GM18517 (cell line): Measurements from ENCODE around the gene CAMKMT.
"Not testable (repeated sequence)": the region's sequence is repeated elsewhere in the genome, so short reads cannot be mapped to it uniquely, and the experiment has no call there.

ENCODE experiments used
- ATAC-seq: cut with Tn5 transposase; IDR thresholded peaks from one replicate; pipeline ENCODE4 v1.9.1; 2021; ENCODE audit warnings: mild to moderate bottlenecking, moderate library complexity; ENCODE audit not compliant: unreplicated experiment

CAMKMT gene

DNA sequence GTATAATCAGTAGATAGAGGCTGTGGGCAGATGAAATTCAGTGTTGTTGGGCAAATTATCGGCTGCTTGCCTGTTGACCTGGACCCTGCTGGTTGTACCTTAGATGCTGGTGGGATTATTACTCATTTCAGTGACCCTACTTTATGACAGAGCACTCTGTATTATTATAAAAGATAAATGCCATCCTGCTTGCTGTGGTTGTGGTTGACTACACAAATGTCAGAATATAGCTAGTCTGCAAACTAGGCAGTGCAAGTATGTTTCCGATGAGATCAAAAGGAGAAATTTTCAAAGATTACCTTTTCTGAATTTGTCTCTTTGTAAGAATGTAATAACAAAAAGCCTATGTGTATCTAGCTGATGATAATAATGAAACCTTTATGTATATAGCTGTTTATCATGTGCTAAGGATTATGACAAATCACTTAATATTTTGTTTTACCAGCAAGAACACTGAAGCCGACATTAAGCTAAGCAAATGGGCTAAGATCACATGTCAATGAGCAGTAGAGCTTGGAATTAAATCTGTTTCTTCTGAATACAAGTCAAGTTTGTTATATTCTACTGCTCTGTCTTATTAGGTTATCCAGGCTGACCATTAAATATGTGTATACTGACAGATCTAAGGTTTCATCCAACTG, 219.2 kb downstream of the CAMKMT start:
- no peak for ATAC-seq

DNA sequence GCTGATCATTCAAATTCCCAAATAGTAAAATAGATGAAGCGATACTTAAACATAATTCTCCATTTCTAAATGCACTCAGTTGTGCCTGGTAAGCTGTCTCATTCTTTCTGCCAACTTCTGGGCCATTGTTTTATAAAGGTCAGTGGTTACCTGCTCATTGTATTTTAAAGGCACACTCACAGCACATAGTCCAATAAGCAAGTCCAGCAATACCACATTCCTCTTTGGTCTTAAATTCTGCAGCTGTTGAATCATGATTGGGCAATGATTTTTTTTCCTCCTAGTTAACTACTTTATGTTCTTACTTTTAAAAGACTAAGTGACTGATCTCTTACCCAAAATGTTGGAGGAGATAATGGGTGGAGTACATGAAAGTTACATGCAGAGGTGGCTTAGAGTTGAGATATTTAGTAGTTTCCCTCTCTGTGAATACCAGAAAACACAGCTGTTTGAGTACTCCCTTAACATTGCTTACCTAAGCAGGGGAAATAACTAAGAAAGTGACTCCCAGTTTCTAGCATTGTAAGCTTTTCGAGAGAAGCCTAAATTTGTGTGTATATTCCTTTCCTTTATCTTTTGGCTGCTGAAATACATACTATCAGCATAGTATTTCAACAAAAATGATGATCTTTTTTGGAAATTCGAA, 220.7 kb downstream of the CAMKMT start:
- ATAC-seq = no peak

DNA sequence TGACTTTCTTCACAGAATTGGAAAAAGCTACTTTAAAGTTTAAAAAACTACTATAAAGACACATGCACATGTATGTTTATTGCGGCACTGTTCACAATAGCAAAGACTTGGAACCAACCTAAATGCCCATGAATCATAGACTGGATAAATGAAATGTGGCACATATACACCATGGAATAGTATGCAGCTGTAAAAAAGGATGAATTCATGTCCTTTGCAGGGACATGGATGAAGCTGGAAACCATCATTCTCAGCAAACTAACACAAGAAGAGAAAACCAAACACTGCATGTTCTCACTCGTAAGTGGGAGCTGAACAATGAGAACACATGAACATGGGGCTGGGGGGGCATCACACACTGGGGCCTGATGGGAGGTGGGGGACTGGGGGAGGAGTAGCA, 233.9 kb downstream of the CAMKMT start:
- not testable (repeated sequence) for ATAC-seq

DNA sequence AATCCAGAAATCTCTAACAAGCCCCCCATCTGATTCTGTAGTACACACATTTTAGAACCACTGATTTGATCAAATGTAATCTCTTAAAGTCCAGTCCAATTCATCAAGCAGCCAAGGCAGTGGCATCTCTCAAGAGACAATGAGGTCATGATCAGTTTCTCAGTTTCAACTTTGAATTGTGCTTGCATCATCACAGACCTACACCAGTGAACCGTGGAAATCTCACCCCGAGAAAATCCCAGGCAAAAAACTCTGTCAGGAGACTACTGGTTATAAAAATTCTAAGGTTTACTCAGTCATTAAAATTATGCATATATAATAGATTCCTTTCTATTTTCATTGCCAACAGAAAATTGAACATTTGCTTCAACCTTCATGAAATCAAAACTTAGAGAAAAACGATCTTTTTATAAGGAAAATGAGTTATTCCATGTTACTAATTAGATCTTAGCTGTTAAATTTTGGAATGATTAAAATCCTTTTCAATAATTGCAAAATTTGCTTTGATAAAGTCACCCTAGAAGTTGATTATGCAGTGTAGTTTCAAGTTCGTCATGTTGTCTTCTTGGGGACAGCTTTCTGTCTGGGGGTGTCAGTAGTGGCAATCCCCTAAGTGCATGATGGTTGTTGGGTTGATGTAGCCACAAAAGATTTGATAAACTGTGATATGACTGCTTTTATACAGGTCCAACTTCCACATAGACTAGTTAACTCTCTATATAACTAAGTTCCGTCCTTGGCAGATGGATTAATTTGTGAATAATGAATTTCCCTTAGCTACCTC, 235.0 kb downstream of the CAMKMT start:
- ATAC-seq = peak; percentile 69

DNA sequence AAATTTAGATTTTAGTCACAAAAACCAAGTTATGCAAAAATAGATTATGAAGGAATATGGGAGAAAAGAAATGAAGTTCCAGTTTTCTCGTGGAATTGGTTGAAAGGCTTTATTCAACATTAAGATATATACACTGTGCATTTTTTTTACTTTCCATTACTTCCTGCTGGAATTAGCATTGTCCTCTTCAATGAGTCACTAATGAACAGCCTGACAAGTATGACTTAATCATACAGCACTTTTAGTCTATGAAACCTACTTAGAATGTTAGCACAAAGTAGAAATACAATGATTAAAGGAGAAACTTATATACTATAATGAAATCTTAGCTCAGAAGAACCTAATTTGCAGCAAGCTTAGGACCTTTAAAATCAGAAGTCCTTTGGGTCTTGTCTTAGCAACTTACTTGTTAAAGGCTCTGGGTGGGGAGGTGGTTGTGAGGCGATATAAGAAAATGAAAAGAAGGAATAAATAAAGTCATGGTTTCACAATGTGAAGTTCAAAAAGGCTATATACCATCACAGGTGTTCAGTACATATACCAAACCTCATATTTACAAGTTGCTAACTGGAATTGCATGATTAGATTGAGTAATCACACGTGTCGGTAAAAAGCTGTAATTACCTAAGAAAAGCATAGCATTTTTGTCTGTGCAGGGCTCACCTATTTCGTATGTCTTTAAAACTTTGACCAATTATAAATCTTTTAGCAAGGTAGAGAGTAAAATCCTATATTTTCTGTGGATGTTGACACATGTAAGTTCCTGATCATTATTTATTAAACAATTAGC, 236.8 kb downstream of the CAMKMT start:
- ATAC-seq = no peak

DNA sequence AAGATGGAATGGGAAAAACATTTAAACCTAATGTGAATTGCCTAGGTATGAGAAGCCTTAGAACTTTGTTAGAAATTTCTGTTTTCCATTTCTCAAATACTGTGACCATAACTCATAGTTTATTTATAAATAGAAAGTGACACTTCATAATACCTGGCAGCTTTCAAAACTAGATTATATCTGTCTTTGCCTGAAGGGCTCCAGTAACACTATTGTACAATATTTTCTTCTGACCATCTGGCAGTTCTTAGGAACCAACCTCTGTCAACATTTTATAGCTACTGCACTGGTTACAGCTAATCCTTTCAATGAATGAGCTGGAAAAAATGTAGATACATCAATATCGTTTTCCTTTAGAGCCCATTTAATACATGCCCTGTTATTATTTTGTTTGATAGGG, 237.4 kb downstream of the CAMKMT start:
- peak; percentile 55 for ATAC-seq

DNA sequence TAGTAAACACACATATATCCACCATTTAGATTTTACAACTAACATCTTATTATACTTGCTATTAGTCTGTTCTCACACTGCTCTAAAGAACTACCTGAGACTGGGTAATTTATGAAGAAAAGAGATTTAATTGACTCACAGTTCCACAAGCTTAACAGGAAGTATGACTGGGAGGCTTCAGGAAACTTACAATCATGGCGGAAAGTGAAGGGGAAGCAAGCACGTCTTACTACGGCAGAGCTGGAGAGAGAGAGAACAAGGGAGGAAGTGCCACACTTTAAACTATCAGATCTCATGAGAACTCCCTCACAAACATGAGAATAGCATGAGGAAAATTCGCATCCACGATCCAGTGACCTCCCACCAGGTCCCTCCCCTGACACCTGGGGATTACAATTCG, 240.7 kb downstream of the CAMKMT start:
- no peak for ATAC-seq

DNA sequence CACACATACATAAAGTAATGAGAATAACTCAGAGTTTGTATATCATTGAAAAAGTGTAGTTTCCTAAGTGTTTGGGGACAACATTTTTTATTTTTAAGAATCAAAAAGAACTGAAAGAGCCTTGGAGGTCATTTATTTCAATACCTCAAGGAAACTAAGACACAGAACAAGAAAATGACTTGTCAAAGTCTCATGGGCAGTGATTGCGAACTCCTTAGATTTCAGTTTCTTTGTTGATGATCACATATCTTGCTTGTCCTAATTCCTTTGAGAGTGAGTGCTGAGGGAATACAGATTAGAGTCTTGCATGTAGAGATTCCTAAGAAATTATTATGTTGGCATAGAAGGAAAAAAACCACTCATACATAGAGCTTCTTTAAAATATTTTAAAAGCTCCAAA, 243.8 kb downstream of the CAMKMT start:
- ATAC-seq = no peak

DNA sequence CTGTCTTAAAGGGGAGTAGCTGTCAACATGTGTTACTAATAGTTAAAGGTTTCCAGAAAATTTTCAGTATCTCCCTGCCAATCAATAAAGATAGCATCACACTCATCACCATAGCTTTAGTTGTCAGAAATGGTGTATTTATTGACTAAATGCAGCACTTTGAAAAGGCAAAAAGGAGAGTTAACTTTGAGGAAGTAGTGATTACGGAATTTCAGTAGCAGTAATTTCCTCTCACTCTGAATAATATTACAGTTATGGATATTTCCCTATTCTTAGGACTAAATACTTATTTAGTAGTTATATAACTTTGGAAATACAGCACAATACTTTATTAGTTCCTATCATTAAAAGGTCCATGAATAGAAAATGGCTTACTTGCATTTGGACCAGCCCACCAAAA, 250.5 kb downstream of the CAMKMT start:
- ATAC-seq = no peak

DNA sequence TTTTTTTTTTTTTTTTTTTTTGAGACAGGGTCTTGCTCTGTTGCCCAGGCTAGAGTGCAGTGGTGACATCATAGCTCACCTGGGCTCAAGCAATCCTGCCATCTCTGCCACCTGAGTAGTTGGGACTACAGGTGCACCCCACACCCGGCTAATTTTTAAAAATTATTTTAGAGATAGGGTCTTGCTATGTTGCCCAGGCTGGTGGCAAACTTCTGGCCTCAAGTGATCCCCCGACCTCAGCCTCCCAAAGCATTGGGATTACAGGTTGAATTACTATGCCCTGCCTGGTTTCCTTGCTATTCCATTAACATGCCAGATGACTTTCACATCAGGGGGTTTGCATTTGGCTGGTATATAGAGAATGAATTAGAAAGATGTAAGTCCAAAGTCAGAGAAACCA, 253.2 kb downstream of the CAMKMT start:
- ATAC-seq = no peak

DNA sequence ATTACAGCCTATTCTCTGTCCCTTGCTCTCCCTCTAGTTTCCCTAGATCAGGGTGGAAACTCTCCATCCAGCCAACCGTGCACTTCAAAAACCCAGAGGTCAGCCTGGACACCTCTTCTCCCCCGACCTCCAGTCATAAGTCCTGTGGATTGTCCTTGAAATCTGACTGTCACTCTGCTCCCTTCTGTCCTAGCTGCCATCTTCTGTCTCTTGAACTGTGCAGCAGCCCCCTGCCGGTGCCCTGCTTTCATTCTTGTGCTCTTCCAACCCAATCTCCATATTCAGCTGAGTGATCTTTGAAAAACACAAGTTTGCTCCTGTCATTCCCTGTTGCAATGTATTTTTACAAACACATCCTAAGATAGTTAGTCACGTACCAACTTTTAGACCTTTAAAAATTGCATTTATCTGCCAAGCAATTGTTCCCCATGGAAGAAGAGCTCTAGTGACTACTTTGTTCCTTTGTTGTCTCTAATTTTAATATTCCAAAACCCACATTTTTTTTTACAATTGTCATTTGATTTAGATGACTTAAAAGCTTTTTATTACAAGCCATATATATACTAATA, 254.3 kb downstream of the CAMKMT start:
- no peak for ATAC-seq

DNA sequence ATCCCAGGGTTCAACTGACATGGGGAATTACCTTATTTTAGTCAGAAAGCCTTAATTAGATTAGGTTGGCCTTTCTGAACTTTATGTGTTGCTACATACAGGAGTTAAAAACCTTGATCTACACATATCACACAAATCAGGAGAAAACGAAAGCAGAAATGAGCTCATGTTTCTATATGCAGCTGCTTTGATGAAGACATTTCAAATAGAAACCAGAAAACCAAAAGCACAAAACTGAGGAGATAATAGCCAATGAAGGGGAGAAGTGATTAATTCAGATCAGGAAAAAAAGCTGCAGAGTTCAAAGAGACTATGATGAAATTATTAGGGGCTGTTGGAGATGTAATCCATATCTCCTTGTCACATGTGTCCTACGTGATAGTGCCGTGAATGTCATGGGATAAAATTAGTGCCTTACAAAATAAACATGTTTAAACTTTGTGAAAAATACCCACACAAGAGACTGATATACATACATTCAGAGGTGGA, 255.0 kb downstream of the CAMKMT start:
- peak; percentile 85 for ATAC-seq

DNA sequence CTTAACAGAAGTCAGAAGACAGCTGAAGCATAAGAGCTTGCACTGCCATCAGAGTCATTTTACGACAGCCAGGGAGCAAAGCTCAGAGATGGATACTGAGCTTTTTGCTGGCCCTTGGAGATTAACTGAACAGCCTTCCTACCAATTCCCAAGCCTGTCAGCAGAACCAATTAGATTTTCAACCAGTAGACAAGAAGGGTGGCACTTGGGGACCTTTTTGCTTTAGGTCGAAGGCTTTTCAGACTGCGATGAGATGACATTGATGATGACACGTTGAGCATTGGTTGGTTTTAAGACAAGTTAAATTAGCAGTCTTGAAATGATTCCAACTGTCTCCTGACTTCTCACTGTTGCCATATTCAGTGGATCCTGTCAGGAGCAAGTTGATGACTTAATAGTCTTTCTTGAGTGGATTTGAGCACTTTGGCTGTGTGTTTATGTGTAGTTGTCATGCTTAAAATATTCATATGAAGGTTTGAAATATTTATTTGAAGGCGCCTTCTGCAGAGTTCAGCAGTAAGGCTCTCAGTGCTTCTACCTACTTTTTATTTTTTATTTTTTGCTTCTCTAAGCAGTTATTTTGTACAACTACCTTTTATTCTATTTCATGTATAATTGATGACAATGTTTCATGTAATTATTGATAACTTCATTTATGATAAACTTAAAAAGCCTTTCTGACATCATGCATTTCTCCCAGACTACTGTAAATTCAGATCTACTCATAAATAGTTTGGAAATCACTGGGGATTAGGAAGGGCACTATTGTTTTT, 256.7 kb downstream of the CAMKMT start:
- ATAC-seq = no peak

DNA sequence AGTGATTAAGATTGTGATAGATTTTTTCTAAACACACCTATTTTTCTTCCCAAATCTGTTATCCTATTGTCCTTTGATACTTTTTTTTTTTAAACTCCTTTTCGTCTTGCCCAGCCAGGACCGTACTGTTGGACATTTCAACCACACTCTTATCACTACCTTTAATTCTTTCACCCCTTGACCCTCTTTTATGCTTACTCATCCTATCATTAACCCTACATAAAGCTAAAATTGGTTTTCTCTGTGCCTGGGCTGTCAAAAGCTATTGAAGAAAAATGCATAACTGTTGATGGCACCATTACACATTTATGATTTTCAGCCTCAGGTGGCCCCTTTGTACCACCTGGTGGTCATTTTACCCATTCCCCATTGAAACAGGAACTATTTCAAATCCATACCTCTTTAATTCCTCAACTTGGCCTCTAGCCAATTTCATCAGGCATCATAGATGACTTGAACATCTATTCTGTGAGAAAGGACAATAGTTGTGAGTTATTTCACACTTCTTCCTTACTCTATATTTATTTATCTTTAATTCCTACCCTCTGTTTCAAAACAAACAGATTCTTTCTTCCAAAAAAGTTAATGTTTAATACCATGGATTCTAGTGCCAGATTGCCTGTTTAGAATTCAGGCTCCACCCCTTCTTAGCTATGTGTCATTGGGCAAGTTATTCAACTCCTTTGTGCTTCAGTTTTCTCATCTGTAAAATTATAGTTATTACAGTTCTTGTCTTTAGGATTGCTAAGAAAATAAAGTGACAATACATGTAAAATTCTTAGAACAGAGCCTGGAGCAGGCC, 258.6 kb downstream of the CAMKMT start:
- ATAC-seq = no peak

DNA sequence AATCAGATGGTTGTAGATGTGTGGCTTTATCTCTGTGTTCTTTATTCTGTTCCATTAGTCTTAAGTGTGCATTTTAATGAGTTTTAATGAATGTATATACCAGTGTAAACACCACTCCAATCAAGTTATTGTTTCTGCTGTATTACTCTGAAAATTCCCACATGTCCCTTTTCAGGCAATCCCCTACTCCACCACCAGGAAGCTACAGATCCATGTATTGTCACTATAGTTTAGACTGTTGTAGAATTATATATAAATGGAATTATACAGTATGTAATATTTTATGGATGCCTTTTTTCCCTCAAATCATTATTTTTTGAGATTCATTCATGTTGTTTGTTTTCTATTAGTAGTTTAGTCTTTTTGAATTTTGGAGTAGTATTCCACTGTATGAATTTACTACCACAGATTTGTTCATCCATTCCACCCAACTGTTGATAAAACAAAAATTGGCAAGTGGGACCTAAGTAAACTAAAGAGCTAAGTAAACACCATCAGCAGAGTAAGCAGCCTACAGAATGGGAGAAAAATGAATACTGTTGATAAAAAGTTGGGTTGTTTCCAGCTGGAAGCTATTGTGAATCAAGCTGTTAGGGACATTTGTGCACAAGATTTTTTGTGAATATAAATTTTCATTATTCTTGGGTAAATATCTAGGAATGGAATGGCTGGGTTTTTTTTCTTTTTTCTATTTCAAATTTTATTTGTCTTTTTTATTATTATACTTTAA, 262.0 kb downstream of the CAMKMT start:
- ATAC-seq = no peak

DNA sequence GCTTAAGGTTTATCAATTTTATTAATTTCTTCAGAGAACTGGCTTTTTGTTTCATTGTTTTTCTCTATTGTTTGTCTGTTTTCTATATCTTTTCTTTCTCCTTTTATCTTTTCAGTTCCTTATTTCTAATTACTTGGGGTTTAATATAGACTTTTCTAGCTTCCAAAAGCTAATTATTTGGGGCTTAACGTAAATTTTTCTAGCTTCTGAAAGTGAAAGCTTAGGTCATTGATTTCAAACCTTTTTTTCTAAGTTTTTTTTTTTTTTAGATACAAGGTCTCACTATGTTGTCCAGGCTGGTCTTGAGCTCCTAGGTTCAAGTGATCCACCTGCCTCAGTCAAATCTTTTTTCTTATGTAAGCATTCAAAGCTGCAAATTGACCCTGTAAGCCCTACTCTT, 266.6 kb downstream of the CAMKMT start:
- ATAC-seq = no peak

DNA sequence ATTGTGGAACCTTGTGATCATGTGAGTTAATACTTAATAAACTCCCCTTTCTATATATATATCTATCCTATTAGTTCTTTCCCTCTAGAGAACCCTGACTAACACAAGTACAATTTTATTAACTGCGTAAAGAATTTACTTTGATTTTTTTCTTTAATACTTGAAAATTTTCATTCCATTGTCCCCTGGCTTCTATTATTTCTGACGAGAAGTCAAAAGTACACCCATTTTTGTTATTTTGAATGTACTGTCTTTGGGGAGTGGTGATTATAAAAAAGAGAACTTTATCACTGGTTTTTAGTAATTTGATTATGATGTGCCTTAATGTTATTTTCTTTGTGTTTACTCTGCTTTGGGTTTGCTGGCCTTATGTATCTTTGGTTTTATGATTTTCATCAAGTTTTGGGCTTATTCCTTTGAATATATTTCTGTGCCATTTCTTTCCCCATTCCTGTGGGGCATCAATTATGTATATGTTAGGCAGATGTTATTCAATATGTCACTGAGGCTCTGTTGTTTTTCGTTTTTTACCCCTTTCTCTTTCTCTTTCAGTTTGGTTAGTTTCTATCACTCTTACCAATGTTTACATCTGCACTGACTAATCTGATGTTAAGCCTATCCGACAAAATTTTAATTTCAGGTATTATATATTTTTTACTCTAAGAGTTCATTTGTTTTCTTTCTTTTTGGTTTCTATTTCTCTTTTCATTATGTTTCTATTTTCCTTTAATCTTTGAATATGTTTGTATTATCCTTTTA, 271.4 kb downstream of the CAMKMT start:
- ATAC-seq = no peak

DNA sequence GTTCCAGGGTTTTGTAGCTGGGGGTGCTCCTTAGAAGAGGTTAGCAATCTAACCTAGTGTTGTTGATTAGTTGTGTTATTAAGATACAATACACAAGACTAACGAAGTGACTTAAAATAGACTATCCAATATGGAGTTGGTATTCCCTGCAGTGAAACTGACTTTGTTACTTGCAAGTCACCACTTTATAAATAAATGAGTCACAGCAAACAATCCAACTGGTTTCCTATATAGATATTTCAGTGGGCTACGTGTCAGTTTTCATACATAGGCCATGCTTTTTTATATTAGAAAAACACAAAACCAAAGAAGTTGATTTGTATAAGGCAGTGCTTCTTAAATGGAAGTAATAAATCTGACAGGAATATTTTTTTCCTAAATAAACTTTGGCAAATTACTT, 274.0 kb downstream of the CAMKMT start:
- no peak for ATAC-seq
